Measurements from ENCODE around the gene CERS2. TPM values are rescaled to one million over a fixed set of nuclear protein-coding genes. Genes with fewer than 3 reads are reported as not detected.

Gene CERS2
- total RNA-seq, 4 donors from 2014 or later: 74.9 to 191 (median 147) TPM

GRCh38 chr1:151006327-151007052 is 31.9 kb upstream of the CERS2 start, which contains the start of gene MINDY1:
TSS of gene MINDY1 (minus strand) at chr1:151006902. CDS start at chr1:151002617, 4,285 bp downstream.
- peak within 1 kb of the TSS; percentile 54 to 71 for H3K4me3 ChIP-seq
- H3K27ac ChIP-seq: peak within 1 kb of the TSS; percentile 90 to 93
- intact Hi-C loops (cut with DNase I; ENCODE audit: low total_unique reads): no loop called here
- no peaks in the 10 kb centered on the region for H3K27me3 ChIP-seq
- peaks cover 0 to 4% of the 10 kb centered on the region in 2 donors for H3K4me1 ChIP-seq
- H3K36me3 ChIP-seq: no peaks in the 10 kb centered on the region
- peak; percentile 68 to 81 for DNase-seq
- TF ChIP-seq CTCF (IDR thresholded peaks at IDR 0.05) (peak; percentile 36 to 74 (median 67)), POLR2A (IDR thresholded peaks at IDR 0.05) (peak; percentile 61 to 72)
- H3K9me3 ChIP-seq: no peaks in the 10 kb centered on the region

GRCh38 chr1:151005729-151006319 is 31.2 kb upstream of the CERS2 start:
- intact Hi-C loops (cut with DNase I; ENCODE audit: low total_unique reads): no loop called here
- H3K27me3 ChIP-seq: no peaks in the 10 kb centered on the region
- H3K4me1 ChIP-seq: peaks cover 0 to 4% of the 10 kb centered on the region in 2 donors
- DNase-seq: no peak
- H3K36me3 ChIP-seq: no peaks in the 10 kb centered on the region
- no peaks in the 10 kb centered on the region for H3K9me3 ChIP-seq
- peak overlapping the region; percentile 90 to 93 for H3K27ac ChIP-seq
- TF ChIP-seq POLR2A (IDR thresholded peaks at IDR 0.05): no peak
- no peak for TF ChIP-seq CTCF (IDR thresholded peaks at IDR 0.05)
- peak overlapping the region; percentile 54 to 71 for H3K4me3 ChIP-seq

- intact Hi-C loops (cut with DNase I; ENCODE audit: low total_unique reads): no loop called here
- H3K27me3 ChIP-seq: no peaks in the 10 kb centered on the region
- no peaks in the 10 kb centered on the region for H3K36me3 ChIP-seq
- no peak for DNase-seq
- H3K27ac ChIP-seq: peak overlapping the region; percentile 36 to 93
- no peak overlapping the region for H3K4me3 ChIP-seq
- H3K9me3 ChIP-seq: no peaks in the 10 kb centered on the region
- H3K4me1 ChIP-seq: peaks cover 0 to 4% of the 10 kb centered on the region in 2 donors
- no peak for TF ChIP-seq POLR2A (IDR thresholded peaks at IDR 0.05)
- TF ChIP-seq CTCF (IDR thresholded peaks at IDR 0.05): no peak
Measured at GRCh38 chr1:151003180-151003579, 28.5 kb upstream of the CERS2 start.

GRCh38 chr1:151002611-151003010 is 28.0 kb upstream of the CERS2 start:
- peak overlapping the region; percentile 36 to 93 for H3K27ac ChIP-seq
- H3K27me3 ChIP-seq: no peaks in the 10 kb centered on the region
- DNase-seq: no peak
- H3K4me3 ChIP-seq: no peak overlapping the region
- peaks cover 0 to 4% of the 10 kb centered on the region in 2 donors for H3K4me1 ChIP-seq
- no peak for TF ChIP-seq POLR2A (IDR thresholded peaks at IDR 0.05)
- TF ChIP-seq CTCF (IDR thresholded peaks at IDR 0.05): no peak
- intact Hi-C loops (cut with DNase I; ENCODE audit: low total_unique reads): no loop called here
- no peaks in the 10 kb centered on the region for H3K9me3 ChIP-seq
- no peaks in the 10 kb centered on the region for H3K36me3 ChIP-seq

GRCh38 chr1:151002051-151002450 is 27.4 kb upstream of the CERS2 start:
- no peaks in the 10 kb centered on the region for H3K27me3 ChIP-seq
- H3K4me3 ChIP-seq: no peak overlapping the region
- no peaks in the 10 kb centered on the region for H3K36me3 ChIP-seq
- peaks cover 0 to 4% of the 10 kb centered on the region in 2 donors for H3K4me1 ChIP-seq
- H3K27ac ChIP-seq: no peak overlapping the region
- intact Hi-C loops (cut with DNase I; ENCODE audit: low total_unique reads): no loop called here
- no peak for DNase-seq
- TF ChIP-seq POLR2A (IDR thresholded peaks at IDR 0.05): no peak
- no peak for TF ChIP-seq CTCF (IDR thresholded peaks at IDR 0.05)
- H3K9me3 ChIP-seq: no peaks in the 10 kb centered on the region

Data from uterus (tissue), 4 donors.